Epithelial cell of umbilical artery (primary cell): ENCODE data around the gene DYNLL2. TPM values are rescaled to one million over a fixed set of nuclear protein-coding genes. Genes with fewer than 3 reads are reported as not detected.

Experiments
- total RNA-seq: library from RNA; depleted of rRNA; stranded (reverse); fragments of >200 nt; gene quantifications from 2 replicates; pipeline ENCODE4 v1.2.3, GENCODE V29; 2014

DYNLL2 gene
- 7.8 and 11.6 TPM in 2 replicates for total RNA-seq

GRCh38 chr17:58082870-58083490 lies at the start of gene DYNLL2:
Gene DYNLL2 (plus strand): TSS chr17:58083419. CDS start chr17:58087091, 3,672 bp downstream.

Other genes starting within 250 kb of the DYNLL2 start
- 28.3 and 58.8 TPM in 2 replicates for gene MRPS23, start 233.4 kb upstream of the DYNLL2 start, total RNA-seq
- gene CUEDC1, start 128.0 kb upstream of the DYNLL2 start, total RNA-seq, result 2.9 and 4.0 TPM in 2 replicates
- 24.7 and 30.1 TPM in 2 replicates for gene VEZF1, start 95.2 kb upstream of the DYNLL2 start, total RNA-seq
- gene SRSF1, start 76.2 kb upstream of the DYNLL2 start, total RNA-seq, result 541 and 878 TPM in 2 replicates
- not detected in 2 replicates for gene OR4D1, start 65.0 kb downstream of the DYNLL2 start, total RNA-seq
- not detected in 2 replicates for gene OR4D2, start 83.6 kb downstream of the DYNLL2 start, total RNA-seq
- not detected in 2 replicates for gene EPX, start 109.3 kb downstream of the DYNLL2 start, total RNA-seq
- 11.4 and 15.2 TPM in 2 replicates for gene MKS1, start 135.8 kb downstream of the DYNLL2 start, total RNA-seq
- gene LPO, start 155.2 kb downstream of the DYNLL2 start, total RNA-seq, result not detected in 2 replicates
- not detected in 2 replicates for gene MPO, start 197.5 kb downstream of the DYNLL2 start, total RNA-seq
- gene TSPOAP1, start 245.4 kb downstream of the DYNLL2 start, total RNA-seq, result not detected in 2 replicates